Hematopoietic multipotent progenitor cell treated with erythropoietin and hydrocortisone succinate and interleukin-3 and kit ligand, for 4 days (in vitro differentiated cells): ENCODE results near the gene OR11H6.

ENCODE experiments used
- DNase-seq: peaks from one replicate; pipeline ENCODE4 v3.0.0-alpha.2; 2015

OR11H6 gene

DNA sequence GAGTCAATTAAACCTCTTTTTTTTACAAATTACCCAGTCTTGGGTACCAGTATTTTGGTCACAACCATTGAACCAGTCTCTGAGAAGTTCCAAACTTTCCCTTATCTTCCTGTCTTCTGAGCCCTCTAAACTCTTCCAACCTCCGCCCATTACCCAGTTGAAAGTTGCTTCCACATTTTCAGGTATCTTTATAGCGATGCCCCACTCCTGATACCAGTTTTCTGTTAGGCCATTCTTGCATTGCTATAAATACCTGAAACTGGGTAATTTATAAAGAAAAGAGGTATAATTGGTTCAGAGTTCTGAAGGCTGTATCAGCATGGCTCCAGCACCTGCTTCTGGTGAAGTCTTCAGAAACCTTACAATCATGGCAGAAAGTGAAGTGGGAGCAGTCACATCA, 50.6 kb downstream of the OR11H6 start:
- no peak for DNase-seq
